ENCODE data around the gene ARL6IP4. TPM values are rescaled to one million over a fixed set of nuclear protein-coding genes. Genes with fewer than 3 reads are reported as not detected.

ARL6IP4 gene
- total RNA-seq, 2 experiments from 2014 or later, result 228 to 263 TPM

DNA sequence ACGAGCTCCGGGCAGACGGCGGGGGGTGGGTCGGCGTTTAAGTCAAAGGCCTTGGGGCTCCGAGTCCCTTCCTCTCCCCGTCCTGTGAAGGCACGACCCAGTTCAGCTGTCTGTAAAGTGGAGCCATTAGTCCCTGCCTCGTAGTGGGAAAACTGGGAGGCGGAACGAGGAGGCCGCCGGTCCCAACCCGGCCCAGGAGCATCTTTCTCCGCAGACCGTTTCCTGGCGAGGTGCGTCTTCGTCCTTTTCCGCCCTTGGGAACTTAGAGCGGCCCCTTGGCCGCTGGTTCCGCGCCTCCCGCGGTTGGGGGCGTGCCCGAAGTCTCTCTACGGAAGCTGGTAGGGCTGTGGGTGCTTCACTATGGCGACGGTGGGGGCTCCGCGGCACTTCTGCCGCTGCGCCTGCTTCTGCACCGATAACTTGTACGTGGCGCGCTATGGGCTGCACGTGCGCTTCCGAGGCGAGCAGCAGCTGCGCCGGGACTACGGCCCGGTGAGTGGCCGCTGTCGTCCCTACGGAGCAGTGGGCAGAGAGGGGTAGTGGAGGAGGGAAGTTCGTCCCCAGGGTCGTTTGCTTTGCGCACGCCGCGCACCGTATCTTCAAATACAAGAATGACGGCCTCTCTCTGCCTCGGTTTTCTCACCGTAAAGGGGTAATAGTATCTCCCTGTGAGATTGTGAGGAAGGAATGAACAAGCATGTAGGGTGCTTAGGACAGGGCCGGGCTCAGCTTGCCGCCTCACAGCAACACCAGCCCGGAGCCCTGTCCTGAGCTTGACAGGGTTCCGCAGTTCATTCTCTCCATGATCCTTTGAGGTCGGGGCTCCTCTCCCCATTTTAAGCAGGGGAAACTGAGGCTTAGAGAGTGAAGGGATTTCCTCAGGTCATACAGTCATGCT, 5.3 kb upstream of the ARL6IP4 start, which contains the start of gene OGFOD2:
Gene OGFOD2 (plus strand): TSS at position 353 of the 898 bp plus-strand sequence. CDS start 8 bp downstream, at position 361.
- intact Hi-C loops (cut with micrococcal nuclease; ENCODE audit: unreplicated experiment), result loop anchor here (1.0 to 2.0 kb wide), 2 partner anchors 258 to 448 kb away; partner anchors contain the start of genes KNTC1, MPHOSPH9 and MTRFR
- TF ChIP-seq EZH2phosphoT487 (IDR thresholded peaks at IDR 0.05; ENCODE audit: borderline replicate concordance, low read depth, low read length), result no peak
- no peak for TF ChIP-seq CTCF (conservative IDR thresholded peaks at IDR 0.05; ENCODE audit: low read length)
- Histone ChIP-seq H3K27ac (ENCODE audit: low read depth, low read length, poor library complexity, severe bottlenecking) (peak within 1 kb of the TSS; percentile 89), H3K36me3 (ENCODE audit: insufficient read depth, low read length) (peaks cover 25% of the 10 kb centered on the region; the same call in 1 of the 2 replicates), H3K9me2 (ENCODE audit: insufficient read depth, low read length) (no peaks in the 10 kb centered on the region), H3K79me2 (ENCODE audit: insufficient read depth, low read depth, low read length) (peaks cover 11% of the 10 kb centered on the region), H3K4me1 (ENCODE audit: insufficient read depth, low read length, poor library complexity, severe bottlenecking) (peaks cover 28% of the 10 kb centered on the region), H3K9me3 (ENCODE audit: low read length) (no peaks in the 10 kb centered on the region), H4K20me1 (ENCODE audit: insufficient read depth, low read length) (0 out of 2 replicates have a peak, but pooled peaks cover 5% of the 10 kb centered on the region), H3K4me2 (ENCODE audit: low read length) (peak within 1 kb of the TSS; percentile 100), H2AFZ (ENCODE audit: low read length) (peak within 1 kb of the TSS; percentile 98), H3K4me3 (ENCODE audit: low read depth, low read length, poor library complexity, severe bottlenecking) (peak within 1 kb of the TSS; percentile 76)
- ChIA-PET POLR2A (interaction anchor here (0.6 to 3.0 kb wide), 6 partner anchors 9 to 449 kb away, joined by 3 to 17 read pairs (median 4); partner anchors contain the start of genes MPHOSPH9 and MTRFR), CTCF (ENCODE audit: unreplicated experiment) (interaction anchor here (1.0 kb wide), 1 partner anchor 9 kb away, joined by 3 read pairs; the partner anchor contains the start of gene ABCB9)
- peak; percentile 96 for DNase-seq (ENCODE audit: low spot score)
- BruUV-seq (replicated peaks), result TSS peak; percentile 64

DNA sequence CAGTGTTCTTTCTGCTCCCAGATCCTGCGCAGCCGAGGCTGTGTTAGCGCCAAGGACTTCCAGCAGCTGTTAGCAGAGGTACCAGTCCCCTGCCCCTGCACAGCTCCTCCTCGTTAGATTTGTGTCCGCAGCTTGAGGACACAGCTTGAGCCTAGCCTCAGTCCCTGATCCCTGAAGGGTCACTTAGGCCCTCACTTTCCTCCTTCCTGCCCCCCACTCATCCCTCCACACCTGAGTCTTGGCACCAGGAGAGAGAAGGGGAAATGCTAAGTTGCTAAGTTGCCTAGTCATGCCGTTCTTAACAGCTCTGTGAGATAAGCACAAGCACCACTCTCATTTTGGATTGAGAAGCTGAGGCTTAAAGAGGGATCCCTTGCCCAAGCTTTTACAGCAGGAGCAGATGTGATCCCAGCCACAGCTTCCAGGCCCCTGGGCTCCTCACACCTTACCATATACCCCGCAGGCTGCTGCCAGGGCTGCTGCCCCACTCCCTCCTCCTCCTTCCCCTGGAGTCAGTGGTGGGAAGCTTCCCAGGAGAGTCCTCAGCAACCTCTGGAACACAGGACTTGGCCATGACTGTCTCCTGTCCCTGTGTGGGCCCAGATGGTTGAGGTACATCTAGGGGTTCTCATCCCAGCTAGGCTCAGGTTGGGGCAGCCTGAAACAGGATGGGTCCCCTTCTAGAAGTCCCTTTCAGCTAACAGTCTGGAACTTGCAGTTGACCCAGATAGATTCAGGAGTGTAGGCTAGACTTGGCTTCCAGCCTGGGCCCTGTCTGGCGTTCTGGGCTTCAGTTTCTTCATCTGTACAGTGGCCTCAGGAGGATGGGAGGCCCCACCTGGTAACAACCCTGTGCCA, 4.5 kb upstream of the ARL6IP4 start:
- H3K79me2 ChIP-seq (ENCODE audit: insufficient read depth, low read depth, low read length), result peaks cover 14% of the 10 kb centered on the region
- POLR2A ChIA-PET, result interaction anchor here (0.6 to 3.0 kb wide), 6 partner anchors 8 to 688 kb away, joined by 3 to 17 read pairs (median 4); partner anchors contain the start of genes MPHOSPH9 and MTRFR
- H3K27ac ChIP-seq (ENCODE audit: low read depth, low read length, poor library complexity, severe bottlenecking), result peak overlapping the region; percentile 89
- 0 out of 2 replicates have a peak, but pooled peaks cover 5% of the 10 kb centered on the region for H4K20me1 ChIP-seq (ENCODE audit: insufficient read depth, low read length)
- DNase-seq (ENCODE audit: low spot score), result no peak
- H2AFZ ChIP-seq (ENCODE audit: low read length), result no peak overlapping the region; the same call in 1 of the 2 replicates
- no peaks in the 10 kb centered on the region for H3K9me2 ChIP-seq (ENCODE audit: insufficient read depth, low read length)
- H3K36me3 ChIP-seq (ENCODE audit: insufficient read depth, low read length), result peaks cover 25% of the 10 kb centered on the region; the same call in 1 of the 2 replicates
- H3K4me1 ChIP-seq (ENCODE audit: insufficient read depth, low read length, poor library complexity, severe bottlenecking), result peaks cover 28% of the 10 kb centered on the region
- TF ChIP-seq CTCF (conservative IDR thresholded peaks at IDR 0.05; ENCODE audit: low read length) (no peak), EZH2phosphoT487 (IDR thresholded peaks at IDR 0.05; ENCODE audit: borderline replicate concordance, low read depth, low read length) (no peak)
- CTCF ChIA-PET (ENCODE audit: unreplicated experiment), result no interaction called here
- BruUV-seq (replicated peaks), result no TSS peak
- H3K4me2 ChIP-seq (ENCODE audit: low read length), result peak overlapping the region; percentile 100
- H3K9me3 ChIP-seq (ENCODE audit: low read length), result no peaks in the 10 kb centered on the region
- intact Hi-C loops (cut with micrococcal nuclease; ENCODE audit: unreplicated experiment), result loop anchor here (2.0 kb wide), 1 partner anchor 257 kb away; the partner anchor contains the start of genes MPHOSPH9 and MTRFR
- H3K4me3 ChIP-seq (ENCODE audit: low read depth, low read length, poor library complexity, severe bottlenecking), result peak overlapping the region; percentile 76

Measured in OCI-LY7 (cell line).